GM18498 (cell line): Measurements from ENCODE around the gene RAD51B.

Experiments used
- ATAC-seq: cut with Tn5 transposase; IDR thresholded peaks from one replicate; pipeline ENCODE4 v1.9.1; 2021; ENCODE audit warnings: mild to moderate bottlenecking, moderate library complexity; ENCODE audit not compliant: unreplicated experiment

RAD51B gene

DNA sequence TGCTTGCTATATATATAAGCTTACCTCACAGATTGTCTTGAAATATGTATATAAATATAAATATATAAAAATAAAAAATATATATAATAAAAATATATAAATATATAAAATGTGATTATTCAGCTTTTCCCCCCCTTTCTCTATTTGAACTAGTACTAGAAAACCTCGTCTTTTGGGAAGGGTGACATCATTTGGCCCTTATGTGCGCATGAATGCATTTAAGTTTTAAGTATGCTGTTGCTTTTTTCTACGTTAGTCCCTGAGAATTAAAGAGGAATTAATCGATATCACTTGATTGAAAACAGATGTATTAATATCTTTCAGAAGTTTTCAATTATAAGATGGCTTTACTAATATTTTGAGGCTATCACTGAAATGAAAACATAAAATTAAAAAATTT, 69.9 kb downstream of the RAD51B start:
- no peak for ATAC-seq

DNA sequence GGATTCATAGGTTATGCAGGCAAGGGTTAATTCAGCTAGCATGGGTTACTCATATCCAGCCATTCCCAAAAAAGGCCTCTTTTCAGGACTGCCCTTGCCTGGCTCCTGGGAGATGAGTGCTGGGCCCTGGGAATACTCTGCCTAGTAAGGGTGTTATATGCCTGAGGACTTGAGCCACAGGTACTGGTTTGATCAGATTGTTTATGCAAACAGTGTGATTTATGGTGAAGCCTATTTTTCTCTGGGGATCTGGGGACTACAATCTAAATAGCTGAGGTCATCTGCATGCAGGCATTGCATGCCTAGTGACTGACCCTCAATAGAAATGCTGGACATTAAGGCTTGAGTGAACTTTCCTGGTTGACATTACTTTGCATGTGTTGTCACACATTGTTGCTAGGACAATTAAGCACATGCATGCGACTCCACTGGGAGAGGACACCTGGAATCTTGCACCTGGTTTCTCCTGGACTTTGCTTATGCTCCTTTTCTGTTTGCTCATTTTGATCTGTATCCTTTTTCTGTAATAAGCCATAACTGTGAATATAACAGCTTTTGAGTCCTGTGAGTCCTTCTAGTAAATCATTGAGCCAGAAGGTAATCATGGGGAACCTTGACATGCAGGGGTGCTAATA, 73.0 kb downstream of the RAD51B start:
- no peak for ATAC-seq

DNA sequence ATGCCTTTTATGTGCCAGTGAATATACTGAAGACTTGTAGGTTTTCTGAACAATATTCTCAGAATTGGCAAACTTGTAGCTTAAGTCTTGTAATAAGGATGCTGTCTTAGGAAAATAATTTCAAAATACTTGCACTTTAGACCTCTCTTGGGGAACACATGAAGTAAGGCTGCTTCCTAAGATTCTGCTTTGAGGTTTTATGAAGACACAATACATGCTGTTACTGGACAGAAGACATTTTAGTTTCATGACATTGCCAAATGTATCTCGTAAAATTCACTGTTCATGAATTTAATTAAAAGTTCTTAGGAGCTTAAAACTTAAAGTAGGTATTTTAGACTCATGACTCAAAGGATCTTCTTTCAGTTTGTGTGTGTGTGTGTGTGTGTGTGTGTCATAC, 80.7 kb downstream of the RAD51B start:
- no peak for ATAC-seq

DNA sequence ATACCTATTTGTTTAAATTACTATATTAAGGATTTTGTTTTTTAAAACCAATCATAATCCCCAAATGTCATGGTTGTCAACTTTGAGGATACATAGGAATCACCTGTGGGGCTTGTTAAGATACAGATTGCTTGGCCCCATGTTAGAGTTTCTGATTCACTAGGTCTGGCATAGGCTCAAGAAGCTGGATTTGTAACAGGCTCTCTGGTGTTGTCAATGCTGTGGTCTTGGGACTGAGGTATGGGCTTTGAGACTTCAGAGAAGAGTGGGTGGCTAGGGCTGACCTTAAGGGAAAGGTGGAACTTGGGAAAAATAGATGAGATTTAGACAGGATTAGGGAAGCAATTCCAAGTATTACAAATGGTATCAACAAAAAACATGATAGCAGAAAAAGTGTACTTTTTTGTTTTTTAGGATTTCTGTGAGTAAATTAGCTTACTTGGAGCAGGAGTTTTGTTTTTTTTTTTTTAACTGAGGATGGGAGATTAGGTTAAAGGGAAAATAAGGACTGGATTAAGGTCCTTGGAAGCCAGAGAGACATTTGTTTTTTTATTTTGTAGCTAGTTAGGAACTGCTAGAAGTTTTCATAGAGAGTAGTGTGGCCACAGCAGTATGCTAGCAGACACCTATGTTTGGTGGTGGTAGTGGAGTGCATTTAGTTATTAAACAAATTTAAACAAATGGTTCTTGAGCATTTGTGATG, 88.6 kb downstream of the RAD51B start:
- no peak for ATAC-seq

DNA sequence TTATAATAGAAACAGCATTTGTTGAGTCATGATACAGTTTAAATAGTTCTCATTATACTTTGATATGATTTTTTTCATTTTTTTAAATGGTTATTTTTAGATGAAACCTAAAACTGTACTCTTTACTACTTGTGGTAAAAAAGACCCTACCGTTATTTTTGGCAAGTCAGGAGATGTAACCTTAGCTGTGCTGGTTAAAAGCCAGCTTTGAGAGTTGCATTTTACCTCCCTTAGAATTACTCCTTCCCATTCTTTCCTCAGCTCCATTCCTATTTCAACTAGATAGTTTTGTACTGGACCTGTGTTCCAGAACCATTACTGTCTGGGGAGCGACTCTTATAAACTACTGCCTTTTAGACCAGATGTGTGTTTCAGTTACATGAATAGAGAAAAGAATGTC, 92.0 kb downstream of the RAD51B start:
- no peak for ATAC-seq

DNA sequence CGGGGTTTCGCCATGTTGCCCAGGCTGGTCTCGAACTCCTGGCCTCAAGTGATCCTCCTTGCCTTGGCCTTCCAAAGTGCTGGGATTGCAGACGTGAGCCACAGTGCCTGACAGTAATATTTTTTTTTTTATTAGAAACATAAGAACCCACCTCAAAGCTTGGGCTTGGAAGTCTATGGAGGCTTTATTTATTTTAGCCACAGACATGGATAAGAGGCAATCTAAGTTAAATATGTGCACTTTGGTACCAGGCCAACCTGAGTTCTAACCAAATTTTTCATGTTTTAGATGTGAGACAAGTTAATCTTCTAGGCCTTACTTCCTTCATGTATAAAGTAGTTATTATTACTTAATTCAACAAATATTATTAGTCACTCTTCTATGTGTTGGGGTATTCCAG, 96.9 kb downstream of the RAD51B start:
- no peak for ATAC-seq

DNA sequence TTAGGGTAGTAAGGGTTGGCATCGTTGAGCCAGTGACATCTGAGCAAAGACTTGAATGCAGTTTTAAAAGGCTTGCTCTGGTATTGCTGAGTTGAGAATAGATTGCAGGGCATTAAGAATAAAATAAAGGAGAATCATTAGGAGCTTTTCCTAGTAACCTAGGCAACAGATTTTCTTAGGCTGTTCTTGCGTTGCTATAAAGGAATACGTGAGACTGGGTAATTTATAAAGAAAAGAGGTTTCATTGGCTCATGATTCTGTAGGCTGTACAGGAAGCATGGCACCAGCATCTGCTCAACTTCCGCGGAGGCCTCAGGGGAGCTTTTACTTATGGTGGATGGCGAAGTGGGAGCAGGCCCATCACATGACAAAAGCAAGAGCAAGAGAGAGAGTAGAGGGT, 97.4 kb downstream of the RAD51B start:
- ATAC-seq, result no peak

DNA sequence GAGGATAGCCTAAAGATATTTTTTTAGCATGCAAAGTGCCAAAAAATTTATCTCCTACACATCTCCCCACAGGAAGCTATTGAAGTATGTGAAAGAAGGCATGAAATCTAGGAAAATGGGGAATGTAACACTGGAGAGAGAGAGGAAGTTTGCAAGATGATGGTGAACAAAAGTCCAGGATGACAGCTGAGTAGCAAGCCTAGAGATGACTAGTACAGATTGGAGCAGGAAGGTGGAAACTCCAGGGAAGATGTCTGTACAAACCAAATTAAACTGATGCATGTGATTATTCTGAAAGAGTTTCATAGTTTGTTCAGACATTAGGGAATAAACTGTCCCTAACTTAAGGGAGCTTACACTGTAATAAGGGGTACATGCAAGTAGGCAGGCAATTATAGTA, 99.3 kb downstream of the RAD51B start:
- ATAC-seq, result no peak

DNA sequence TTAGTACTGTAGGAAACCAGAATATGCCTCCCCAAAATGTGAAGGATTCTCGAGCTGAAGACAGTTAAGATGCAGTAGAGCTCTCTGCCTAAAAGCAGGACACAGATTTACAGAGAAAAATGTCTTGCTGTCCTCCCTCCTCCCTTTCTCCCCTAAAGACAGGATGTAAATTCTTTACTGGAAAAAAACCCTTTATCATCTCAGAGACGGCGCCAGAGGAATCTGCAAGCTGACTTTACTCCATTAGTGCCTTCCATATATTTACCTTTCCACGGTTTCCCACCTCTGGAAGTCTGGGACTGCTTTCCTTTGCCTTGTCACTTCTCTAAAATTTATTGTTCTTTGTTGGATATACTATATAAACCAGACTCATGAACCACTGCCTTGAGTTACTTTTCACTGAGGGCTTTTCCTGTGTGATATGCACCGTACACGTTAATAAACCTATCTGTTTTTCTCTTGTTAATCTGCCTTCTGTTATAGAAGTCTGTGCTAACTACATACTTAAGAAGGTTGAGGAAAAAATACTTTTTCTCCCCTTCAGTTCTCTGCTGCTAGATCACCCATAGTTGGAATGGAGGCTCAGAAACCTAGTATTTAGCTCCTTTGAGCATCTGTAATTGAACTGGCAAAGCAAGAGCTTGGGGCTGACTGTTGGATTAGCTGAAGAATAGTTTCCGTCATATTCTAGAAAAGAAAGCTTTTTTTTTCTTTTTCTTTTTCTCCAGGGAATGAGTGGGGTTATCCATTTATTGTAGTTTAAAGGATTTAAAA, 99.9 kb downstream of the RAD51B start:
- ATAC-seq, result no peak

DNA sequence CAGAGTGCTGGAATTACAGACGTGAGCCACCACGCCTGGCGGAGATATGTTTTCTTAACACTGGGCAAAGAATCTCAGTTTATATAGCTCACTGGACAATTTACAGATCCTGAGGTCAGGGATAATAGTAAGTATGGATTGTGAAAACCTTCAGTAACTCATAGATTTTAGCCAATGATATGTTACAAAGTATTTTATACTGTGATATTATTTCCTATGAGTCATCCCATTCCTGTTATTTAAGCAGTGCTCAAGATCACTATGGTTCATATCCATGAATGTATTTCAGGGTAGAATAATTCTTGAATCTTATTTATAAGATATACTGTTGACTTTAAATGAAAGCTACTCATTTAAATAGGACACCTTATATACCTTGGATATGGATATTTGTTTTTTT, 107.2 kb downstream of the RAD51B start:
- no peak for ATAC-seq

DNA sequence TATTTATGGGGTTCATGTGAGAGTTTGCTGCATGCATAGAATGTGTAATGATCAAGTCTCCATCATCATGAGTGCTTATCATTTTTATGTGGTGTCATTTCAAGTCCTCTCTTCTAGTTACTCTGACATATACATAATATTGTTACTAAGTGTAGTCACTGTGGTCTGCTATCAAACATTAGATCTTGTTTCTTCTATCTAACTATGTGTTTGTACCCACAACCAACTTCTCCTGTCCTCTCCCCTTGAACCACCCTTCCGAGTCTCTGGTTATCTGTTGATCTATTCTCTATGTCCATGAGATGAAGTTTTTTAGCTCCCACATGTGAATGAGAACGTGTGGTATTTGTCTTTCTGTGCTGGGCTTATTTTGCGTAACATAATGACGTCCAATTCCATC, 107.7 kb downstream of the RAD51B start:
- no peak for ATAC-seq

DNA sequence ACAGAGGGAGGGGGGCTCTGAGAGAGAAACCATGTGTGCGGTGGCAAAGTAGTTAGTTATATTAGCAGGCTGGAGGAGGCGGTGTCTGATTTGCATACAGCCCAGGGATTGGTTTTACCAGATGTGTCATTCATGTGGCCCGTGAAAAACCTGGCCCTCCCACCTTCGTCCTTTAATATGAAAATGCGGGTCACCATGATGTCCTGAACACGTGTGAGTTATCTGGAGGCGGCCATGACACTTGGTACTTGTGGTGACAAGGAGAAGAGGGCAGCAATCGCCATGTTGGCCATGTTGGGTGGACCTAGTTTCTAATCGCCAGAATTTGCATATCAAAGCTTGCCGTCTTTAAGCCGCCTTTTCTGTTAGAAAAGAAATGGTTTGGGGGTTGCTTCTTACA, 108.8 kb downstream of the RAD51B start:
- no peak for ATAC-seq

DNA sequence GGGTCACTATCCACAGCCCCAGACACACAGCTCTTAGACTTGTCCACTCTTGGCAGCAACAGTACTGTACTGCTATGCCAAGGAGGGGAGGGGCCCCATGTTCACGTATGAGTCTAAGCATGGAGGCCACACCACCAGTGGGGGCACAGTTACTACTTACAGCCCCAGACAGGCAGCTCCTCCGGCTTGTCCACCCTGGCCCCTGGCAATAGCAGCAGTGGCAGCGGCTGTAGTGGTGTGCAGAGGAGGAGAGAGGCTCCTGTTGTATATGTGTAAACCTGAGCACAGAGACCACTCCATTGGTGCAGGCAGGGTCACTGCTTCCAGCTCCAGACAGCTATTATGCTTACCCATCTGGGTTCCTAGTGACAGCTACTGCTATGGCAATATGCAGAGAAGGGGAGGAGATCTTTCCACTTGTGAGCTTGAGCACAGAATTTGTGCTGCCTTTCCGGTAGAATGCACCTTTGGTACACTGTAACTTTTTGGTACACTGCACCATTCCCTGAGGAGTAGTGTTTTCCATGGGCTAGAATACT, 113.2 kb downstream of the RAD51B start:
- ATAC-seq, result no peak

DNA sequence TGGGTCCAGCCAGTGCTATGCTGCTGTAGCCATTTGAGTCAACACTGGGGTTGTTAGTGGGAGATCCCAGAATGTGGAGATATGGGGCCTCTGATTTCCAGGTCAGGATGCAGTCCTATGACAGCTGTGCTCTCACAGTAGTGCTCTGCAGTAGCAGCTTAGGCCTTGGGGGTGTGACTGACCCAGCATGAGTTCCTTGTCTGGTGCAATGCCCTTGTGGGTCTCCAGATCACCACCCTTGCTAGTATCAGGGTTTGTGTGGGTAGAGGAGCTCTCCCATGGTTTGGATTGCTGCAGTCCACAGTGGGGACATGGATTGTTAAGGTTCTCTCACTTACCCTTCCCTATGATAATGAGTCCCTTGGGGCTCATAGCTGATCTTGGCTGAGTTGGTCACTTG, 113.7 kb downstream of the RAD51B start:
- no peak for ATAC-seq

DNA sequence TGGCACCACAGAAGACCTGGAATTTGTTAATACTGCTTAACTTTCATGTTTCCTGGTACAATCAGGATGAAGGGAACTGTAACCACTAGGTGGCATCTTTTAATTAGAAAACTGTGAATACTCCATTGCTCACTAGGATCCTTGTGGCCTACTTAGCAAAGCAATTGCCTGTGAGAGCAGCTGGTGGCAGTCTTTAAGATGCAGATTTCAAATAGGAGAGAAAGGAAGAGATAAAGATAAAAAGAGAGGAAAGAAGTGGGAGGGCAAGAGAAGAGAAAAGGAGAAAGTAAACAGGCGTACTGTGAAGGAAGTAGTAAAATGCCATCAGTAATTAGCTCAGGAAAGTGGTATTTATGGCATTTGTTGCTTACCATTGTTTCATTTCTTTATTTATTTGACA, 114.5 kb downstream of the RAD51B start:
- ATAC-seq, result no peak

DNA sequence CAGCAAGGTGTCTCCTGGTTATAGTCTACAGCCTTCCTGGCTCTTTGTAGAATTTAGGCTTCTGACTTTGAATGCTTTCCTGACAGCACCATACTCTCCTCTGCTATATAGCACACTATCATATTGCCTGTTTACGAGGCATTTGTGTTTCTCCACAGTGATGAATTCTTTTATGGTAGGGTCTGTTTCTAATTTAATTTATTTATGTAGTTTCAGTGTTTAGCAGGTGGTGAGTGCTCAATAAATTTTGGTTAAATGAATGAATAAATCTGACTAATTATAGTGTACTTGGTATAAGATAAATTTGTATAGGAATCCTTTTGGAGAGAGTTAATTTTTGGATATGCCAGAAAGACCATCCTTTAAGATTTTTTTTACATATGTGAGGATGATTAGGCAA, 115.3 kb downstream of the RAD51B start:
- no peak for ATAC-seq

DNA sequence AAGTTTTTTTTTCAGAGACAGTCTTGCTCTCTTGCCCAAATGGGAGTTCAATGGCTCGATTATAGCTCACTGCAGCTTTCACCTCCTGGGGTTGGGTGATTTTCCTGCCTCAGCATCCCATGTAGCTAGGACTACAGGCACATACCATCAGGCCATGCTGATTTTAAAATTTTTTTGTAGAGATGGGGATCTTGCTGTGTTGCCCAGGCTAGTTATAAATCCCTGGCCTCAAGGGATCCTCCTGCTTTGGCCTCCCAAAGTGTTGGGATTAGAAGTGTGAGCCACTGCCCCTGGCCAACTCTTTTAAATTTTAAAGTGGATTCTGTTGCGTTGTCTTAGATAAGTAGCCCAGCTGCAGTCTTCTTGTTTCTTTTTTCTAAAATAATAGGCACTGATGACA, 115.8 kb downstream of the RAD51B start:
- ATAC-seq, result no peak

DNA sequence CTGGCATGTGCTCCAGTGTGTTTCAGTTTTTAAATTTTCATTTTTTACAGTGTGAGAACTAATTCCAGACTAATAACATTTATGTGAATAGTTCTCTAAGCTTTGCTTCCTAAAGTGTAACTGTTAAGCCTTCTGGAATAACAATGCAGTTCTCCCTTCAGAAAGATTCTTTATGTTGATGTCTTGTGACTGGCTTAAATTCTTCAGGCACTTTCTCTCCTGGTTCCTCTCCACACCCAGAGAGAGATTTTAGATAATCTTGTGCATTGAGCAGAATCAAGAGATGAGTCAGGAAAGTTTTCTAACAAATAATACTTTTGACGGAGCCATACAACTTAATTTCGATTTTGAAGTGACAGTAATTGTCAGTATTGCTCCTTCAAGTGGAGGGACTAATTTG, 118.5 kb downstream of the RAD51B start:
- ATAC-seq, result no peak

DNA sequence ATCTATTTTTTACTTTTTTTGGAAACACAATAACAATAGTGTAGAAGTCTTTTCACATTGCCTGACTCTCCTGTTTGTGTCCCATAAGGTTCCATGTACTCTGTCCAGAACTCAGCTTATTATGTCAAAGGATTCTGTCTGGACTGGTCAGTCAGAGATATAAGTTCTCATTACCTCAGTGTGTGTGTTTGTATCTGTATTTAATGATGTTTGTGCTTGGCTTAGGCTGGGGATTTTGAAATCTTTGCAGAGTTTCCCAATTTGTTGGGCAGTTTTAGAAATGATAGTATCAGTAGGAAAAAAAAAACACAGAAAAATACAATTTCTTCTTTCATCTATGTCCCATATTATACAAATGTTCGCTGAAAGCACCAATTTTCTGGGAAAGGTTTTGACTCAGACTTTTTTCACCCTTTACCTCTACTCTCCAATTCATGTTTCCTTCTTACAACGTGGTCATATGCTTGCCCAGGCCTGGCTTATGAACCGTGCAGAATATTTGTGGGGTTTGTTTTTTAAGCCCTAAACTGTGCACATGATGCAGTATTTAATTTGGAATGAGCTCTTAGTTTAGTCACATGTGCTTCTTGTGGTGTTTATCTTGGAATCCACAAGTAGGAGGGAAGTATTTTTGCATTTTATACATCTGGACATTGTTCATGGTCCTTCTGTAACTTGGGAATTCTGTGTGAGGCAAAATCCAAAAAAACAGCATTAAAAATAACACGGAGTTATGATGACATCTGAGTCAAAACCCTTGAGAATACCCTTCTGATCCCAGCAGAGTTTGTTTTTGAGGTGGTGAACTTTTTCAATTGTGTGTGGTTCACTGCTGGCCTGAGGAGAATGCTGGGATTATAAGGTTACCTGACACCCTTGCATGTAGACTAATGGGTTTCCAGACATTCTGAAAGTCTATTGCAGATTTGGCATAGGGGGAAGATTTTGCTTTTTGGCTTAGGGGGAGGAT, 121.2 kb downstream of the RAD51B start:
- no peak for ATAC-seq

DNA sequence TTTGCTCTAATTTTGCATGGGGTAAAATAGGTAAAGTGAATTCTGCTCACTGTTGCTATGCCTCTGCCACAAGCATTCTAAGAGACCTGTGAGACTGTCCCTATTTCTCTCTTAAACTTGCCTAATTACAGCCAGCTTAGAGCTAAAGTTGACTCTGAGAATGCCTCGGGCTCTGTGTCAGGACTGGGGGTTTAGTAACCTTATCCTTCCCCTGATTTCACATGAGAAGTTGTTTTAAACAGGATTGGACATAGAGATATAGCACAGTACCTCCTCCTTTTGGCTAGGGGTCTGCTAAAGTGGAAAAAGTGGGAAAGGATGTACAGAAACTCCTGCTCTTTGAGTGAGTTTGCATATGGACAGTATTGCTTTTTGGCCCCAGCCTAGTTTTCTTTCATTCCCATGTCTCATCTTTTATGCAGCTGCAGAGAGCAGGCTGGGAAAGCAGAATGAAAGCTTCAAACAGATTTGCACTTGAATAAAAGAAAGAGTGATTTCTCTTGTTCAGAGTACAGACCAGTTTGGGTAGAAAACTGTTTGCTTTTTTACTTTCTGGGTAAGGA, 122.0 kb downstream of the RAD51B start:
- ATAC-seq, result no peak
